ENCODE results near the gene PI16.
"Not testable (repeated sequence)": the region's sequence is repeated elsewhere in the genome, so short reads cannot be mapped to it uniquely, and the experiment has no call there.

PI16 gene

GRCh38 chr6:36929152-36929551, 25.4 kb upstream of the PI16 start:
- H3K79me2 ChIP-seq (ENCODE audit: control insufficient read depth, insufficient read depth, low read length, unreplicated experiment): no peaks in the 10 kb centered on the region
- peaks cover 7% of the 10 kb centered on the region; the same call in 1 of the 2 replicates for H3K36me3 ChIP-seq (ENCODE audit: insufficient read depth, low read length)

GRCh38 chr6:36929607-36930006, 24.9 kb upstream of the PI16 start:
- peaks cover 7% of the 10 kb centered on the region; the same call in 1 of the 2 replicates for H3K36me3 ChIP-seq (ENCODE audit: insufficient read depth, low read length)
- peak overlapping the region; percentile 66 for H3K27ac ChIP-seq (ENCODE audit: low read depth, low read length)
- no peak overlapping the region for H2AFZ ChIP-seq (ENCODE audit: low read length, unreplicated experiment)
- H3K4me3 ChIP-seq (ENCODE audit: low read depth, low read length): no peak overlapping the region
- peaks cover 59% of the 10 kb centered on the region for H3K4me1 ChIP-seq (ENCODE audit: control insufficient read depth, insufficient read depth, low read length, unreplicated experiment)
- H3K79me2 ChIP-seq (ENCODE audit: control insufficient read depth, insufficient read depth, low read length, unreplicated experiment): no peaks in the 10 kb centered on the region
- no peaks in the 10 kb centered on the region for H3K27me3 ChIP-seq (ENCODE audit: insufficient read depth, low read length)

More at GRCh38 chr6:36929152-36929551, 25.4 kb upstream of the PI16 start:
- no peak overlapping the region for H3K4me3 ChIP-seq (ENCODE audit: low read depth, low read length)
- no peak overlapping the region for H2AFZ ChIP-seq (ENCODE audit: low read length, unreplicated experiment)
- no peaks in the 10 kb centered on the region for H3K27me3 ChIP-seq (ENCODE audit: insufficient read depth, low read length)
- H3K27ac ChIP-seq (ENCODE audit: low read depth, low read length): peak overlapping the region; percentile 66
- peaks cover 59% of the 10 kb centered on the region for H3K4me1 ChIP-seq (ENCODE audit: control insufficient read depth, insufficient read depth, low read length, unreplicated experiment)

GRCh38 chr6:36930483-36930882, 24.1 kb upstream of the PI16 start:
- Histone ChIP-seq H3K27me3 (ENCODE audit: insufficient read depth, low read length) (no peaks in the 10 kb centered on the region), H3K79me2 (ENCODE audit: control insufficient read depth, insufficient read depth, low read length, unreplicated experiment) (no peaks in the 10 kb centered on the region), H2AFZ (ENCODE audit: low read length, unreplicated experiment) (no peak overlapping the region), H3K4me1 (ENCODE audit: control insufficient read depth, insufficient read depth, low read length, unreplicated experiment) (peaks cover 66% of the 10 kb centered on the region), H3K36me3 (ENCODE audit: insufficient read depth, low read length) (no peaks in the 10 kb centered on the region), H3K27ac (ENCODE audit: low read depth, low read length) (peak overlapping the region; percentile 66), H3K4me3 (ENCODE audit: low read depth, low read length) (no peak overlapping the region)

- H3K4me3 ChIP-seq (ENCODE audit: low read depth, low read length): no peak overlapping the region; the same call in 1 of the 2 replicates
- no peak overlapping the region for H2AFZ ChIP-seq (ENCODE audit: low read length, unreplicated experiment)
- H3K27ac ChIP-seq (ENCODE audit: low read depth, low read length): peak overlapping the region; percentile 53
- H3K4me1 ChIP-seq (ENCODE audit: control insufficient read depth, insufficient read depth, low read length, unreplicated experiment): peaks cover 63% of the 10 kb centered on the region
- H3K79me2 ChIP-seq (ENCODE audit: control insufficient read depth, insufficient read depth, low read length, unreplicated experiment): no peaks in the 10 kb centered on the region
- no peaks in the 10 kb centered on the region for H3K27me3 ChIP-seq (ENCODE audit: insufficient read depth, low read length)
- H3K36me3 ChIP-seq (ENCODE audit: insufficient read depth, low read length): no peaks in the 10 kb centered on the region
These were observed 21.4 kb upstream of the PI16 start for GRCh38 chr6:36933102-36933501.

GRCh38 chr6:36933519-36933918, 21.0 kb upstream of the PI16 start:
- Histone ChIP-seq H3K27ac (ENCODE audit: low read depth, low read length) (peak overlapping the region; percentile 53), H2AFZ (ENCODE audit: low read length, unreplicated experiment) (peak overlapping the region; percentile 70), H3K4me1 (ENCODE audit: control insufficient read depth, insufficient read depth, low read length, unreplicated experiment) (peaks cover 63% of the 10 kb centered on the region), H3K36me3 (ENCODE audit: insufficient read depth, low read length) (no peaks in the 10 kb centered on the region), H3K79me2 (ENCODE audit: control insufficient read depth, insufficient read depth, low read length, unreplicated experiment) (no peaks in the 10 kb centered on the region), H3K4me3 (ENCODE audit: low read depth, low read length) (no peak overlapping the region), H3K27me3 (ENCODE audit: insufficient read depth, low read length) (no peaks in the 10 kb centered on the region)

GRCh38 chr6:36934901-36935300, 19.6 kb upstream of the PI16 start:
- no peak overlapping the region for H3K4me3 ChIP-seq (ENCODE audit: low read depth, low read length)
- H3K4me1 ChIP-seq (ENCODE audit: control insufficient read depth, insufficient read depth, low read length, unreplicated experiment): peaks cover 58% of the 10 kb centered on the region
- no peak overlapping the region for H3K27ac ChIP-seq (ENCODE audit: low read depth, low read length)
- H3K79me2 ChIP-seq (ENCODE audit: control insufficient read depth, insufficient read depth, low read length, unreplicated experiment): no peaks in the 10 kb centered on the region
- H3K27me3 ChIP-seq (ENCODE audit: insufficient read depth, low read length): no peaks in the 10 kb centered on the region
- H3K36me3 ChIP-seq (ENCODE audit: insufficient read depth, low read length): no peaks in the 10 kb centered on the region
- no peak overlapping the region for H2AFZ ChIP-seq (ENCODE audit: low read length, unreplicated experiment)

GRCh38 chr6:36936824-36937223, 17.7 kb upstream of the PI16 start:
- Histone ChIP-seq H3K36me3 (ENCODE audit: insufficient read depth, low read length) (no peaks in the 10 kb centered on the region), H3K27me3 (ENCODE audit: insufficient read depth, low read length) (no peaks in the 10 kb centered on the region), H3K27ac (ENCODE audit: low read depth, low read length) (no peak overlapping the region), H3K4me1 (ENCODE audit: control insufficient read depth, insufficient read depth, low read length, unreplicated experiment) (peaks cover 51% of the 10 kb centered on the region), H3K79me2 (ENCODE audit: control insufficient read depth, insufficient read depth, low read length, unreplicated experiment) (no peaks in the 10 kb centered on the region), H3K4me3 (ENCODE audit: low read depth, low read length) (no peak overlapping the region), H2AFZ (ENCODE audit: low read length, unreplicated experiment) (no peak overlapping the region)

GRCh38 chr6:36937896-36938295, 16.6 kb upstream of the PI16 start:
- peak overlapping the region; percentile 64 for H3K27ac ChIP-seq (ENCODE audit: low read depth, low read length)
- H3K79me2 ChIP-seq (ENCODE audit: control insufficient read depth, insufficient read depth, low read length, unreplicated experiment): no peaks in the 10 kb centered on the region
- no peak overlapping the region for H2AFZ ChIP-seq (ENCODE audit: low read length, unreplicated experiment)
- peaks cover 43% of the 10 kb centered on the region for H3K4me1 ChIP-seq (ENCODE audit: control insufficient read depth, insufficient read depth, low read length, unreplicated experiment)
- no peaks in the 10 kb centered on the region for H3K36me3 ChIP-seq (ENCODE audit: insufficient read depth, low read length)
- no peaks in the 10 kb centered on the region for H3K27me3 ChIP-seq (ENCODE audit: insufficient read depth, low read length)
- no peak overlapping the region for H3K4me3 ChIP-seq (ENCODE audit: low read depth, low read length)

GRCh38 chr6:36938536-36938935, 16.0 kb upstream of the PI16 start:
- H3K4me3 ChIP-seq (ENCODE audit: low read depth, low read length): no peak overlapping the region
- no peaks in the 10 kb centered on the region for H3K36me3 ChIP-seq (ENCODE audit: insufficient read depth, low read length)
- H3K27me3 ChIP-seq (ENCODE audit: insufficient read depth, low read length): no peaks in the 10 kb centered on the region
- H2AFZ ChIP-seq (ENCODE audit: low read length, unreplicated experiment): no peak overlapping the region
- H3K27ac ChIP-seq (ENCODE audit: low read depth, low read length): peak overlapping the region; percentile 67
- H3K4me1 ChIP-seq (ENCODE audit: control insufficient read depth, insufficient read depth, low read length, unreplicated experiment): peaks cover 38% of the 10 kb centered on the region
- no peaks in the 10 kb centered on the region for H3K79me2 ChIP-seq (ENCODE audit: control insufficient read depth, insufficient read depth, low read length, unreplicated experiment)

- H3K27me3 ChIP-seq (ENCODE audit: insufficient read depth, low read length); H3K79me2 ChIP-seq (ENCODE audit: control insufficient read depth, insufficient read depth, low read length, unreplicated experiment); H3K4me3 ChIP-seq (ENCODE audit: low read depth, low read length); H2AFZ ChIP-seq (ENCODE audit: low read length, unreplicated experiment); H3K36me3 ChIP-seq (ENCODE audit: insufficient read depth, low read length): not testable (repeated sequence)
- Histone ChIP-seq H3K27ac (ENCODE audit: low read depth, low read length) (peak overlapping the region; percentile 67), H3K4me1 (ENCODE audit: control insufficient read depth, insufficient read depth, low read length, unreplicated experiment) (peaks cover 33% of the 10 kb centered on the region)
These were observed 15.5 kb upstream of the PI16 start for GRCh38 chr6:36939005-36939404.

- Histone ChIP-seq H3K36me3 (ENCODE audit: insufficient read depth, low read length) (no peaks in the 10 kb centered on the region), H3K27me3 (ENCODE audit: insufficient read depth, low read length) (no peaks in the 10 kb centered on the region), H2AFZ (ENCODE audit: low read length, unreplicated experiment) (no peak overlapping the region), H3K4me1 (ENCODE audit: control insufficient read depth, insufficient read depth, low read length, unreplicated experiment) (peaks cover 29% of the 10 kb centered on the region), H3K27ac (ENCODE audit: low read depth, low read length) (no peak overlapping the region), H3K79me2 (ENCODE audit: control insufficient read depth, insufficient read depth, low read length, unreplicated experiment) (no peaks in the 10 kb centered on the region), H3K4me3 (ENCODE audit: low read depth, low read length) (no peak overlapping the region)
These were observed 14.5 kb upstream of the PI16 start for GRCh38 chr6:36940027-36940426.
